GM19035 (cell line): Measurements from ENCODE around the gene FANCC.

Experiments
- ATAC-seq: cut with Tn5 transposase; IDR thresholded peaks from one replicate; pipeline ENCODE4 v1.9.1; 2021; ENCODE audit not compliant: unreplicated experiment

The FANCC gene

DNA sequence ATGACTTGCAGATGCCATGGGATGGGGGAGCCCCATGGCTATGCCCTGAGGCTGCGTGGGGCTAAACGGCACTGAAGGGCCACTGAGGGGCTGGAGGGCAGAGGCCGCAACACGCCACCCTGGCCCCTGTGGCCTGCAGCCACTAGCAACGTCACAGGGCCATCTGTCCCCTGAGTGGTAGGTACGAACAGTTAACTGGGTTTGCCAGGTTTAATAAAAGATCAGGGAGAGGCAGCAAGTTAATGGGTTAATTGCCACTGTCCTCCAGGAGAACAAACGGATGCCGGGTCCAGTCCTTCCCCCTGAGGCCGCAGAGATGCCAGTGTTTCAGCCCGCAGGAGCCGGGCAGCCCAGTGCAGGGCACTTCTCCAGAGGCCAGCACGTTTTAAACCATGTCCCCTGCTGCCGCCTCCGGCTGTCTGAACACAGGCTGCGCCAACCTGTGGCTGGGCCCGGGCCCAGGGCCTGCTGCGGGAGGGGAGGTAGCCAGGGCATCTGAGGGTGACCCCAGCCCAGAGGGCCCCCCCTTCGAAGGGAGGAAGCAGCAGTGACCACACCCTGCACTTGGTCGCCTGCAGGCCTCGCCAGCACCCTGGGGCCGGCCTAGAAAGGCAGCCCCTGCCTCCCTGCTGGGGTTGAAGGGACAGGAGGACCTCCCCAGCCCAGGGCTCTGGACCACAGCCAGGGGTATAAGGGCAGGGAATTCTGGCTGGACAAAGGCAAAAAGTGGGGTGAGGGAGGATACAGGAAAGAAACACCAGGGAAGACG is 227.3 kb downstream of the FANCC start:
- no peak for ATAC-seq

DNA sequence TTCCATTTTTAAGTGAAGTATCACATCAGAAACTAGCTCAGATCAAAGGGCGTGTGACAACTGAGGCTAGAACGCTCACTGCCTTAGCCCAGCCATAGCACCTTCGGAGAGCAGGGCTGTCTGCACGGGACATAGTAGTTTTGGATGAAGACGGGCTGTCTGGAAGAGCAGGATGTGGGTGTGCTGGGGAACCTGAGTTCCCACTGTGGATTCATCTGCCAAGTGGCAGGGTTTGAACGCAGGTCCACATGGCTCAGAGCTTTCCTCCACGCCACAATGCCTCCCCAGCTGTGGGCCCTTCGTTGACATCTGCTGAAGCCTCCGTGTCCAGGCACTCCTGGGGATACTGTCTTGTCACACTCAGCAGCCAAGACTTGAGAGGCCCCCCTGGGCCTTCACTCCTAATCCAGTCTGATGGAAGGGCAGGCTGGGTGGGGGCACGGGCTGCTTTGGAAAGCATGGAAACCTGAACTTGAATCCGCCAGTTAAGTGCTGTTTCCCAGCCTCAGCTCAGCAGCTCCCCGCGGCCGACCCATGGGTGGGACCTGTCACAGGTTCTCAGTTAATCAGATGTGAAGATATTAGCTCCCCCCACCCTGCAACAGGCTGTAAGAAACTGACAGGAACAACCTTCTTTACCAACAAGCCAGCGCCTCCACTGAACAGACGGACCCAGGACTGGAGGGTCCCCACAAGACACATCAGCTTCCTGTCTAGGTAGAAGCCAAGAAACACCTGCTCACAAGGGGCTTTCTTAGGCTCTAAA is 228.1 kb downstream of the FANCC start:
- ATAC-seq: no peak

DNA sequence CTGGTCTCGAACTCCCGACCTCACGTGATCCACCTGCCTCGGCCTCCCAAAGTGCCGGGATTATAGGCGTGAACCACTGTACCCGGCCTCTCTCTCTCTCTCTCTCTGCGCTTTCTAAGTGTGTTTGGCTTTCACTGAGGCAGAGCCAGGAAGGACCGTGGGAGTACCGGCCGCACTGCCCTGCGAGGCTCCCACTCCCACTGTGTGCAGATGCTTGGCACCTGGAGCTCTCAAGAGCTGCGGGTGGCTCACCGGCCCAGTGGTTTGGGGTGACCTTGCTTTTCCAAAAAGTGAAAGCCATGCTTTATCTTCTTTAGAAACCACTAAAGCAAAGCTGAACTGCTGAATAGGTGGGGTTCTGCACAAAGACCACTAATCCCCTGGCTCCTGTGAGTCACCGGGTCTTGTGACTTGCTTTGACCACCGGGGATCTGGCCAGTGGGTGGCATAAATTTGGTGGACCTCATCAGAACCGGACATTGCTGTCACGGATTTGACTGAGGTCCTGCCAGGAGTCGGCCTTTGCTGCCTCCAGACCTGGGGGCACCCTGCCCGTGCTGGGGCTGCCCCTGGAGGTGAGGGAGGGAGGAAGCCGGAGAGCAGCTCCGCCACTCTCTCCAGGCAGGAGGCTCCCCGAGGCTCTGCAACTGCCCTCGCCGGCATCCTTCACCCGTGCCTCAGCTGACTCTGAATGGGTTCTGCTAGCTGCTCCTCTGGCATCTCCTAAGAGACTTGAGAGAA is 228.9 kb downstream of the FANCC start:
- no peak for ATAC-seq

DNA sequence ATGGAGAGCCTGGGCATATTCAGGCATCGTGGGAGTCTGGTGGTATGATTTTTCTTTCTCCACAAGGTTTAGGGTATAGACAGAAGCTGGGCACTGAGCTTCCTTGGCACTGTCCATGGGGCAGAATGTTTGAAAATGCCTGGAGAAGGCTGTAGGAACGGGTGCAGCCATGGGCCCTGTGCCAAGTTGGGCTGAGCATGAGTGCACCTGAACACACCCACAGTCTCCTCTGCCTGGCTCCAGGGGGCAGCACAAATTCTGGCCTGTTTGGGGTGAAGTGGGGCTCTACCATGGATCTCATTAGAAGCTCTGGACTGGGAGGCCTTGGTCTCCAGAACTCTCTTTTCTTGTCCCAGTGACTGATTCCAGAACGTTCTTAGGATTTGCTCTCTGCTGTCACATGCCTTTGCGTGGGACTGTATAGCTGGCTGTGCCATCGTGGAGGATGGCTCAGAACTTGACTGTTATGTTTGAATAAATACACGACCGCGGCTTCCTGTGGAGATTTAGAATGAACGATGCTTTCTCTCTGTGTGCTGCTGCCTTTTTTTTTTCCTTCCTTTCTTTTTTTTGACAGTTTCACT is 229.8 kb downstream of the FANCC start:
- ATAC-seq: no peak

DNA sequence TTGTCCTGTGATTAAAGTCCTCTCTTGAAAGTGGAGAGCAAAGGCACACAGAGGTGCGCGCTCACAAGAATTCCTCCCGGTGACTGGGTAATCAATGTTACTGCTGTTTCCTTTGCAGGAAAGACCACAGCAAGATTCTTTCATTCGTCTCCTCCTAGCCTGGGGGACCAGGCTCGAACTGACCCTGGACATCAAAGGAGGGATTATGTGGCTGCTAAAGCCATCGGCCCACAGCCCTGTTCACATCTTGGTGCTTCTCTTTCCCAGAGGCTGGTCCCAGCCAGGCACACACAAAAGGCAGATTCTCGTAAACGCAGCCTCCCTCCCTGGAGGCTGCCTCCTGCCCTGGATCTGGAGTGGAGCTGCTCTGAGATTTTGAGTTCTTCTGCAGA is 230.9 kb downstream of the FANCC start:
- no peak for ATAC-seq

DNA sequence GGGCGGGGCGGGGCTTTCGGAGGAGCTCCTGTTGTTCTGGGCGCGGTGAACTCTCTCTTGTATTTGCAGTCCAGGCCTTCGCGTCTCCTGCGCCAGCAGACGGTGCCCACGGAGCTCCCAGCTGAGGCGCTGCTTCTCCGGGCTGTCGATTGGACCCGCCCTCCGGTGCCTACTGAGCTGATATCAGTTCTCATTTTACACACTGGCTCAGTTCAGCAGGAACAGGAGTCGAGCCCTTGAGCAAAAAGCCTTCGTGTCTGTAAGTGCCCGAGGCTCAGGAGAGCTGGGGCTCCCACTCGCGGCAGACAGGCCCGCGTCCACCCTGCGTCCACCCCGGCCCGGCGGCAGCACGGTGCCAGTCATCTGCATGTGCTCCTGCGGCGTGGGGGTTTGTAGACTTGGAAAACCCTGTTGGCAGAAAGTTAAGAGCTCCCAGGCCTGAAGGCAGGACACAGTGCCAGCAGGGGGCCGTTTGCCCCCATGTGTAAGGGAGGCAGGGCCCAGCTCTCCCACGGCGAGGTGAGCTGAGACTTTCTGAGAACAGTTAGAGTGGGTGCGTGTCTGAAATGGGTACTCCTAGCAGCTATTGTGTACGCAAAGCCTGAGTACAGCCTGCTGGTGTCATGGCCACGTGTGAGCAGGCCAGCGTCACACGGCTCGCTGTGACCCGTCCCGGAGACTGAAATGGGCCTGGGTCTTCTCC is 231.5 kb downstream of the FANCC start:
- no peak for ATAC-seq

DNA sequence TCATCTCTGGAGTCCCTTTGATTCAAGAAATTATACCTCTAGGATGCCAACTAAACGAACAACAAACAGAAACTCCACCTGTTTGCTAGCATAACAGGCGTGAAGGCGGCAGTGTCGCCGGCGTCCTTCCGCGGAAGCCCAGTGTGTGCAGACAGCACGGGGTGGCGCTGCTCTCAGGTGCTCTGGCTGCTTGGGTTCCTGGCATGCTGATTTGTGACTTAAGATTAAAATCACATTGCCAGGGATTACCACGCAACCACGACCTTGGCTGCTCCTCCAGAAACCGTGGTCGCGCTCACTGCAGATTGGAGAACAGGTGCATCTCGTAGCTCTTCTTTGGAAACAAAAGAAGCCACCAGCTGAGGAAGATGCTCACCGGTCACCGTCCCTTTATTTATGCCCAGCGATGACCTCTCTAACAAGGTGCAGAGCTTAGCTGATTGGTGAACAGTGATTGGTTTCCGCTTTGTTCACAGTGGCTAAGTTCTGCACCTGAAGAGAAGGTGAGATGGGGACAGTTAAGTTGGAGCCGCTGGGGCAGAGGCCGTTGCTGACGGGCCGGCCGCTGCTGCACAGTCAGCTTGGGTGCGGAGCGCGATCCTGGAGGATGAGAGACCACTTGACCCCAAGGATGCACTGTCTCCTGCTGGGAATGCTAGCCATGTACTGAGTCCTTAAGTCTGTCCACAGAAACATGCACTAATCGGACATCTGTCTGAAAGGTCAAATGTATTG is 232.3 kb downstream of the FANCC start:
- no peak for ATAC-seq

DNA sequence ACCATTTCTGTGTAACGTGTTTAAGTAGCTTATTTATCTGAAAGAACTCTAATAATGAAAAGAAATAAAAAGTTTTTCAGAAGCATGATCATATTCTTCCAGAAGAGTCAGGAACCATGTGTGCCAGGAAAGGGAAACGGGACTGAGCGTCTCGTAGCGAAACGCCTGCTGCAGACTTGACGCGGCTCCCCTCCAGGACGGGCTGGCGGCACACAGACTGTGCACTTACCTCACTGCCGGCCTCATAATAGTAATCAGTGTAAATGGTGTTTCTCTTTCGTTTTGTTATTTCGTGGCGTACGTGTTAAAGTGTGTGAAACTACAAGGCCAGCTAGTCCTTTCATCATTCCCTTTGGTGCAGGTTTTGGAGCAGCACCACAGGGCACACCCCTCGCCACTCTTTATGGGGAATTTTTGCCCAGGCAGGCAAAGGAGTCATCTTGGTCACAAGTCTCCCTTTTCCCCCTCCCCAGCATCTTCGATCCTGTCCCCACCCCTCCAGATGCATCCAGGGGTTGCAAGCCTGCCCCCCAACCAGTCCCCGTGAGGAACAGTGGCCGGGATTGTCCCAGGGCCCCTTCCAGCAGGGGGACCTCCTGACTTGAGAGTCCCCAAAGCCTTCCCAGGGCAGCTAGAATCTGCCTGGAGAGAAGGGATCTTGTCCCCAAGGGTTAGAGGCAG is 233.1 kb downstream of the FANCC start:
- ATAC-seq: no peak

DNA sequence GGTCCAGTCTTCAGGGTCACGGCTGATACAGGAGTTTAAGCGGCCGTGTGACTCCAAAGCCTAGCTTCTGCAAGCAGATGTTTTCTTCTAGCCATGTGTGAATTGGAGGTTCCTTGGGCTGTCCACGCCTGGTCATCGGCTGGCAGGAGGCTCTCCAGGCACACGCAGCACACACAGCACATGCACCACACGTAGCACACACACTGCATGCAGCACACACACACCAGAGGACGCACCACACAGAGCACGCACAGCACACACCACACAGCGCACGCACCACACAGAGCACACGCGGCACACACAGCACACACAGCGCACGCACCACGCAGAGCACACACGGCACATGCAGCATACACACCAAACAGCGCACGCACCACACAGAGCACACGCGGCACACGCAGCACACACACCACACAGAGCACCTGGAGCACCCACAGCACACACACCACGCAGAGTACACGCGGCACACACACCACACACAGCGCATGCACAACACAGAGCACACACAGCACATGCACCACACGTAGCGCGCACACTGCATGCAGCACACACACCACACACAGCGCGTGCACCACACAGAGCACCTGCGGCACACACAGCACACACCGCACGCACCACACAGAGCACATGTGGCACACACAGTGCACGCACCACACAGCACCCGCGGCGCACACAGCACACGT is 234.3 kb downstream of the FANCC start:
- ATAC-seq: no peak

DNA sequence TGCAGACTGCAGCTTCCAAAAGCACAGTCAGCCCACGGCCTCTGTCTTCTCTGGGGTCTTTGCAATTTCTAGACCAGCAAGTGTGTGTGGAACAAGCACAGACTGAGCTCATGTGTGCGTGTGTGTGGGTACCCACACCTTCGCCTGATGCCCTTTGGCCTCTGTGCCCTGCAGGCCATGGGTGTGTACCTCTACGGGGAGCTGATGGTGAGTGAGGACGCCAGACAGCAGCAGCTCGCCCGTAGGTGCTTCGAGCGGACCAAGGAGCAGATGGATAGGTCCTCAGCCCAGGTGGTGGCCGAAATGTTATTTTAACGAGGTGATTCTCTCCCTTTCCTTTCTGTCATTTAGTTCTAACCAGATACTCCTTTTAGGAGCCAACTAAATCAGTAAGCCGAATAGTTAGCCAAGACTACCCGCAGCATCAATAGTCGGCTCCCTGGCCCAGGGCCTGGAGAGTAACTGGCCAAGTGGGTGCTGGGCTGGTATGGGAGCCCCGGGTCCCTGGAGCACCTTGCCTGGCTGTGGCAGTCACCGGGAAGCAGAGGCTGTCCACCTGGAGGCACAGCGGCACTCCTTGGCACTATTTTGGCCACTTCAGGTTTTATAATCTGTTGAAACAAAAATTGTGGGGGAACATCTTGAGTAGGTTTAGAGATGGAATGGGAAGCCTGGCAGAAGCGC is 235.0 kb downstream of the FANCC start:
- no peak for ATAC-seq

DNA sequence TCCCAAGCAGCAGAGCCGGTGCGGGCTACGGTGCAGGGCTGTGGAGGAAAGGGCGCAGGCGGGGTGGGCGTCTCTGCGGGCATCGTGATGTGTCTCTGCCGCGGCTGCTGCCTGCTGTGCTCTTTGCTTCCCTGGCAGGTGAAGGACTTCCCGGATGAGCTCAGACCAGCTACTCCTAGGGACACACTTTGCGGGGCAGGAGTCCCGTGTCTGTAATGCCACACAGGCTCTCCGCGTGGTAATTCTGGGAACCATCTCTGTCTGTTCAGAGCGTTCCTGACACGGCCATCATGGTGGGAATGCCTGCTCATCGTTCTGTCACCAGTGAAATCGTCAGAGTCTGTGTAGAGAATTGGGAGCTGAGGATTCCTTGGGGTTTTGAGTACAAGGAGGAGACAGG is 235.5 kb downstream of the FANCC start:
- ATAC-seq: no peak

DNA sequence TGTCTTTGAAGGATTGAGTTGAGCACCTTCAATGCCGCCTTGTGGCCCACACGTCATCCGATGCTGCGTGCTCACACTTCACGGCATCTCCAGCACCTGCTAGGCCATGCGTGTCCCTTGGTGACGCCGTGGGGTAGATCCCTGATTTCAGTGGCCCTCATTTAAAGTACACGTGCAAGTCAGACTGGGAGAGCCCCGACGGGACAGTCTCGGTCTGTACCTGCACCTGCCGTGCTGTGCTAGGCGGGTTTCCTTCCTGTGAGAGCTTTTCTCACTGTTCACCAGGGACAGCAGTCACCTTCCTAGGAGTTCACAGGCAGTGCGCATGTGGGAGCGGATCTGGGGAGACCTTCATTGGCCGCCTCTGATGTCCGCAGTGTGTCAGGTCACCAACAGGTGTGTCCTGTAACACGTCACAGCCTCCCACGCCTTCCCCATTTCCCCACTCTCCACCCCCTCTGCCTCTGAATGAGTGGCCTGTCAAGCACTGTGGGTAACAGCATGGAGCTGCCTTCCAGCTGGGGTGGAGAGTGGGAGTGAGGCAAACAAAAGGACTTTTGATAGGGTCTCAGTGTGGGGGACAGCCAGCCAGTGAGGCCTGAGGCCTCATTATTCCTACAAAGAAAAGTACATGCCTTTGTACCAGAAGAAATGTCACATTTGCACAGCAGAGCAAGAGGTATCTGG is 236.4 kb downstream of the FANCC start:
- ATAC-seq: no peak

DNA sequence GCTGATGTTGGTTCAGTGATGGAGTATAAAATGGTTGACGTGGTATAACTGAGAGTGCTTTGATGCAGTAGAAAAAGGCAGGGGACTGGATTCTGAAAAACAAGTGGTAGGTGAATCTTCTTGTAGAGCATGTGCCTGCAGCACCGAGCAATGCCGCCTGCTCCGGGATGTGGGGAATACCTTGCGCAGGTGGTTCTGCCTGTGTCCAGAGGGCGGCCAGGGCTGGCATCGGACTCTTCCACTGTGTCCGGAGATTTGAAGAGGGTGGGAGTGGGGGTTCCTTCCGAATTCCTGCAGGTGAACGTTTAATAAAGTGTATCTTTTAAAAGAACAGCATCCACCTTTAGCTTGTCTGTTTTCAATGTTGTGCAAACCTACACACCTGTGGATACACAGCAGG is 238.0 kb downstream of the FANCC start:
- no peak for ATAC-seq

DNA sequence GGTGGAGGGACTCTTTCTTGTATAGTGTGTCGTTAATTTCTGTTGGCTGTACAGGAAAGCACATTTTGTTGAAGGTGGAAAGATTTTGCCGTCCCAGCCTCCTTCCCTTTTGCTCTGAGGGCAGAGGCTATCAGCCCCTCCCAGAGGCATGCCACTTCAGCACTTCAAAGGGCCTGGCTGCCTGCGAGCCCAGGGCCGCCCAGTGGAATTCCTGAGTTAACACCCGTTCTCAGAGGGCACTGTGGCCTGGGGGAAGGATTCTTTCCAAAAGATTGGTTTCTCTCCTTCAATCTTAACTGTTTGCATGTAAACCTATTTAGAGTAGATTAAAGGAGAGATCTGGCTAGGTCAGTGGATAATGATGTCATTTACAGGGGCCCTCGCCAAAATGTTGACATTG is 238.6 kb downstream of the FANCC start:
- ATAC-seq: no peak

DNA sequence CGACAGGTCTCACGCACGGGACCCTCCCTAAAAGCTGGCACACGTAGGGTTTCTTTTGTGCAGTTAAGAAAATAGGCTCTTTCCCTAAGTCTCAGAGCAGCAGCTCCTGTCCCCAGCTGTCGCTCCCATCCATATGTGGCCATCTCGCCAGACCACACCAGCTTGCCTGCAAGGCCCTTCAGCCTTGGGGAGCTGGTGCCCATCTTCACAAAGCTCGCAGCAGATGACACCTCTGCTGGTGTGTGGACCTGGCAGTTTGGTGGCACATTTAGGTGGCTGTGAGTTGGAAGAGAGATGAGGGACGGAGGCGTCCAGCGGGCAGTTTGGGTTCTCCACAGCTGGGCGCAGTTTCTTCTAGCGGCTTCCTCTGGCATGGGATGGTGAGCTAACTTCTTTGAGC is 239.0 kb downstream of the FANCC start:
- no peak for ATAC-seq

DNA sequence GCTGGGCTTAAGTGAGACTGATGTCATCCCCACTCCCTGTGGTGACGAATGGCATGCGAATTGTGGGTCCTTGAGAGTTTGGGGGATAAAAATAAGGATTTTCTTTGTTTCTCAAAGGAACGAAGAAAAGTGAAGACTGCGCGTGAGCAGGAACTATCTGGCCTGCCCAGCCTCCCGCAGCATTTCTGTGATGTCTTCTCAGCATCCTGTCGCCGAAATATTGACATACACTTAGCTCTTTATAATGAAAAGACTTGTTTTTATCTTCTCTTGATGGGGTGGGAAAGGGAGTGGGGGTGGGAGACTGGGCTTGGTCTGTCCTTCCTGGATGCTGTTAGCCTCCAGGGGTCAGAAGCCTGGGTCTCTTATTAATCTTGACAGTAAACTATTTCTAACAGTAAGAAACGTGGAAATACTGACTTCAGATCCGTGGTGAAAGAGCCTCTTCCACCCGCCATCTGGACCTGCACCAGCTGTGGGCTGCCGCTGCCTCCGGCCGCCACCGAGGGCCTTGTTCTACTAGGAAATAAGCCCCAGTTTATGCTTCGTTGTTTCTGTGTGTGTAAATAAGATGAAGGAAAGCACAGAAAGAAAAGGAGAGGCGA is 239.6 kb downstream of the FANCC start:
- no peak for ATAC-seq

DNA sequence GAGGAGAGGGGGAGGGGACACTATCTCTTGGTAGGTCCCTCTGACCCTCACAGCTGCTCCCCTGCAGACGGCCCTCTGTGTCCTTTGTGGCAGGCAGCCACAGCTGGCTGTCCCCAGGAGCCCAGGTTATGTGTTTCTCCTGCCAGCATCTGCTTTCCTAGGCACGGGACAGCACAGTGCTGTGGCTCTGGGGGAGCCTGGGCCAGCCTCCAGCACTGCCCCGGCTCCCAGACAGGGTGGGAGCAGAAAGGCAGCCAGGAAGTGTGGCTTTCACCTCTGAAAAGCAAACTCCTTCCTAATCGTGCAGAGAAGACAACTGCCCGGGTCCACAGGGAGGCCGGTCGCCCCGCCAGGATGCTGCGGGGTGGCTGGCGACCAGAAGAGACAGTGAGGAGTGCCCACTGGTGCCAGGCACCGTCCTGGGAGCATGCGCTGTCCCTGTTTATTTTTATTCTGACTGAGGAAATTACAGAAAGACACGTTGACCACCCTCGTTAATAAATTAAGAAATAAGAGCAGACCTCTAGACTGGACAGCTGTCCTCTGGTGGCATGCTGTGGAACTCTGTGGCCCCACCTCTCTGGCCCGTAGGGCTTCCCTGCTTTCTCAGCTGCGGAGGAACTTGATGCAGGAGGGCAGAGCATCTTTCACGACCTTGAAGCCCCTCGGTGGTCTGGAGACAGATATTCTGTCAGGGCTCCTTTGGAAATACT is 240.3 kb downstream of the FANCC start:
- no peak for ATAC-seq
